ENCODE results near the gene CD164L2. TPM values are rescaled to one million over a fixed set of nuclear protein-coding genes. Genes with fewer than 3 reads are reported as not detected.

Gene CD164L2
- total RNA-seq, 1 donor from 2014 or later: not detected

DNA sequence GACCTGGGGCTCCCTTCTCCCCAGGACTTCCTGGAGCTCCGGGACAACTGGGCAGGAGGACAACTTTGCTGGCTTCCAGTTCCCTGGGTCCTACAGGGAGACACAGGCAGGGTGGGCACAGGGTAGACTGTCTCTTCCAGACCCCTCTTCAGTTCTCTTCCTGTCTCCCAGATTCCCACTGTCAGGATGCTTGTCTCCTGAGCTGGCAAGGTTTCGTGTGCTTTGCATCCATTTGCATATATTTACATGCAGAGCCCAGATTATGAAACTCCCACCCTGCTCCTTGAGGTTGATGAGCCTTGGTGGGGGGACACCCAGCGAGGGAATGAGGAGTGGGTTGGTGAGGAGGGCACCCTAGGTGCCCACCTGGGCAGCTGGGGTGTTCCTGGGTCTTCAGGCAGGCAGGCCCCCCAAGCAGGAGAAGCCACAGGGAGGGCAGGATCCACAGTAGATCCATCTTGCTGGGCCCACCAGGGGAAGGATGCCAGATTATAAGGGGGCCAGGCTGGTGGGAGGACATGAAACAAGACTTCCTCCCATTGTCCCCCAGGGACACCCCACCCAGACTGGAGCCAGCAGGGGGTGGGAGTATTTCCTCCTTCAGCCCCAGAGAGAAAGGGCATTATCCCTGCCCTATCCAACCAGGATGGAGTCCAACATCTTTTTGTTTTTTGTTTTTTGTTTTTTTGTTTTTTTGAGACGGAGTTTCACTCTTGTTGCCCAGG is 8.6 kb downstream of the CD164L2 start, which contains the start of gene FCN3:
Gene FCN3, minus strand, starts transcription at position 463 of the 725 bp plus-strand sequence. Its CDS starts 6 bp downstream, at position 457.
- Mint-ChIP-seq H3K36me3 (ENCODE audit: unreplicated experiment) (no peaks in the 10 kb centered on the region), H3K9me3 (ENCODE audit: unreplicated experiment) (peaks cover 3% of the 10 kb centered on the region), H3K4me1 (ENCODE audit: low read depth, unreplicated experiment) (peaks cover 4% of the 10 kb centered on the region), H3K27ac (ENCODE audit: unreplicated experiment) (no peak within 1 kb of the TSS), H3K4me3 (ENCODE audit: unreplicated experiment) (no peak within 1 kb of the TSS), H3K27me3 (ENCODE audit: unreplicated experiment) (peaks cover 4% of the 10 kb centered on the region)
- DNase-seq: no peak
- TF ChIP-seq, protein P1, sequence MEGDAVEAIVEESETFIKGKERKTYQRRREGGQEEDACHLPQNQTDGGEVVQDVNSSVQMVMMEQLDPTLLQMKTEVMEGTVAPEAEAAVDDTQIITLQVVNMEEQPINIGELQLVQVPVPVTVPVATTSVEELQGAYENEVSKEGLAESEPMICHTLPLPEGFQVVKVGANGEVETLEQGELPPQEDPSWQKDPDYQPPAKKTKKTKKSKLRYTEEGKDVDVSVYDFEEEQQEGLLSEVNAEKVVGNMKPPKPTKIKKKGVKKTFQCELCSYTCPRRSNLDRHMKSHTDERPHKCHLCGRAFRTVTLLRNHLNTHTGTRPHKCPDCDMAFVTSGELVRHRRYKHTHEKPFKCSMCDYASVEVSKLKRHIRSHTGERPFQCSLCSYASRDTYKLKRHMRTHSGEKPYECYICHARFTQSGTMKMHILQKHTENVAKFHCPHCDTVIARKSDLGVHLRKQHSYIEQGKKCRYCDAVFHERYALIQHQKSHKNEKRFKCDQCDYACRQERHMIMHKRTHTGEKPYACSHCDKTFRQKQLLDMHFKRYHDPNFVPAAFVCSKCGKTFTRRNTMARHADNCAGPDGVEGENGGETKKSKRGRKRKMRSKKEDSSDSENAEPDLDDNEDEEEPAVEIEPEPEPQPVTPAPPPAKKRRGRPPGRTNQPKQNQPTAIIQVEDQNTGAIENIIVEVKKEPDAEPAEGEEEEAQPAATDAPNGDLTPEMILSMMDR (IDR thresholded peaks at IDR 0.05; ENCODE audit: partially characterized antibody, unreplicated experiment): no peak

DNA sequence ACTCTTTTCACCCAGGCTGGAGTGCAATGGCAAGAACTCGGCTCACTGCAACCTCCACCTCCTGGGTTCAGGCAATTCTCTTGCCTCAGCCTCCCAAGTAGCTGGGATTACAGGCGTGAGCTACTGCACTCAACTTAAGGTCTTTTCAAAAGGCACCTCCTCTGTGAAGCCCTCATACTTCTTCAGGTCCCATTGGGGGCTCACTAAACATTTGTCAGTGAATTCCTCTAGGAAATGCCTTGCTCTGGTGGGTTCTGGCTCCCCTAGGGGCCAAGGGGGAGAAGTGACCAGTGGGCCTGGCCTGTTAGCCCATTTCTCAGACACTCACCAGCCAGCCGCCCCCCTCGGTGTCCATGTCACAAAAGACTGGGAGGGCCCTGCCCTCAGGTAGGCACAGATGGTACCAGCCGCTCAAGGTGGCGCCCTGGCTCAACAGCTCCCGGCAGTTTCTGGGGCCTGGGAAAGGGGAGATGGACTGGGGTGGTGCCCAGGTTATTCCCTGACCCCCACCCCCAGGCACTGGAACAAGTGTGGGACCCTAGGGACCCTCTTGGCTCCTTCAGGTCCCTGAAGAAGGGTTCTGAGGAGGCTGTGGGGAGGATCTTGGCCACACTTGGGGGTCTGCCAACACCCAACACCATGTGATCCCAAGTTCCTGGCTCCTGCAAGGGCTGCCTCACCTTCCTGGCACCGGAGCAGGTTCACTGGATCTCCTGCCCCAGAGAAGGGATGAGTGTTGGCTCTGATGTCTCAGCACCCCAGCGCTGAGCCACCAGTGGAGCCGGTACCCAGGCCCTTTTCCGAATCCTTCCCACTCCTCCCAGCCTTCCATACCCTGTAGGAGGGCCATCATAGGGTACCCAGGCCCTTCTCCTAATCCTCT is 10.1 kb downstream of the CD164L2 start:
- H3K27me3 Mint-ChIP-seq (ENCODE audit: unreplicated experiment): peaks cover 4% of the 10 kb centered on the region
- no peak for DNase-seq

DNA sequence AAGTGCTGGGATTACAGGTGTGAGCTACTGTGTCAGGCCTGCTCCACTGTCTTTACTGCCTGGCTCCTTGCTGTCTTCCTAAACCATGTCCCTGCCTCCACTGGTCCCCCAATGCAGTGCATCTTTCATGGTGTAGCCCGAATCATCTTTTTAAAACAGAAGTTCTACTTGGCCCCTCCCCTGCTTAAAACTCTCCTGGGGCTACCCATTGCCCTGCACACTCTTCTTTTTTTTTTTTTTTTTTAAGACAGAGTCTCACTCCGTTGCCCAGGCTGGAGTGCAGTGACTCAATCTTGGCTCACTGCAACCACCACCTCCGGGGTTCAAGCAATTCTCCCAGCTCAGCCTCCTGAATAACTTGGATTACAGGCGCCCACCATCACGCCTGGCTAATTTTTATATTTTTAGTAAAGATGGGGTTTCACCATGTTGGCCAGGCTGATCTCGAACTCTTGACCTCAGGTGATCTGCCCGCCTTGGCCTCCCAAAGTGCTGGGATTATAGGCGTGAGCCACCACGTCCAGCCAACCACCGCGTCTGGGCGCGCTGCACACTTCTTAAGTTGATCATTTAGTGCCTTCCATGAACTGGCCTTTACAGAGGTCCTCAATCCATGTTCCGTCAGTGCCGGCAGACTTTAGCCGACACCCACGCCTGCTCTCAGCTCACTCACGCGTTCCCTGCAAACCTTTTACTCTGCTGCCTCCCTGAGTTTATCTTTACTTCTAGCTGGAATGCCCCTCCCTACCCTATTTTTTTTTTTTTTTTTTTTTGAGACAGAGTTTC is 10.9 kb downstream of the CD164L2 start:
- DNase-seq: no peak
- Mint-ChIP-seq H3K4me1 (ENCODE audit: low read depth, unreplicated experiment) (peaks cover 2% of the 10 kb centered on the region), H3K9me3 (ENCODE audit: unreplicated experiment) (no peaks in the 10 kb centered on the region), H3K27me3 (ENCODE audit: unreplicated experiment) (peaks cover 4% of the 10 kb centered on the region), H3K4me3 (ENCODE audit: unreplicated experiment) (no peak overlapping the region), H3K36me3 (ENCODE audit: unreplicated experiment) (no peaks in the 10 kb centered on the region), H3K27ac (ENCODE audit: unreplicated experiment) (no peak overlapping the region)
- TF ChIP-seq, protein P1 (IDR thresholded peaks at IDR 0.05; ENCODE audit: partially characterized antibody, unreplicated experiment): no peak

More for the DNA sequence above, 10.1 kb downstream of the CD164L2 start:
- H3K4me3 Mint-ChIP-seq (ENCODE audit: unreplicated experiment): no peak overlapping the region
- TF ChIP-seq, protein P1 (IDR thresholded peaks at IDR 0.05; ENCODE audit: partially characterized antibody, unreplicated experiment): peak; percentile 43
- H3K27ac Mint-ChIP-seq (ENCODE audit: unreplicated experiment): no peak overlapping the region
- H3K36me3 Mint-ChIP-seq (ENCODE audit: unreplicated experiment): no peaks in the 10 kb centered on the region
- H3K4me1 Mint-ChIP-seq (ENCODE audit: low read depth, unreplicated experiment): peaks cover 4% of the 10 kb centered on the region
- peaks cover 3% of the 10 kb centered on the region for H3K9me3 Mint-ChIP-seq (ENCODE audit: unreplicated experiment)

DNA sequence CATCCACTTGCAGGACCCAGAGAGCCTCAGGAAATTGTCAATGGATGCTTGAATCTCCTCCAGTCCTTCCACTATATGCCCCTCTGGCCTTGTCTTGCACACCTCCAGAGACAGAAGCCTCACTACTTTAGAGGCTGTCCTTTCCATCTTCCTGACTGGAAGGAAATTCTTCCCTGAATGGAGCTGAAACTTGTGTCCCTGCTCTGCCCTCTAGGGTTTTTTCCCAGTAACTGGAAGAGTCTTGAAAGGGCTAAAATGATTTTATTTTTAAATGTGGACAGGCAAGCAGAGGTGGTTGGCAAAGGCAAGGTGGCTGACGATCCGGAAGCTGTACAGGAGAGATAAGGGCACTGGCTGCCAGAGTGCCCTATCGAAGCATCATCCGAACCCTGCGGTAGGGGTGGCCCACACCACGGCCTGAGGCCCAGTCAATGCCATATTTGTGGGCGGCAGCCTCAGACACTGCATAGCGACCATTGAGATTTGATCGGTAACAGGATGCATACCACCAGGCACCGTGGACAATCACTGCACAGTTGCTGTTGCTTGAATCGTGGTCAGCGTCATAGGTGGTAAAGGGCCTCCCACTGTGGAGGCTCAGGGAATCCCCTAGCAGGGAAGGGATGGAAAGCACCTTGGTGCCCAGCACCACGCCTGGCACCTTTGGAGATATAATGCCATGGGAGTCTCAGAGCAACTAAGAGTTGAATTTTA is 14.1 kb downstream of the CD164L2 start:
- H3K9me3 Mint-ChIP-seq (ENCODE audit: unreplicated experiment): no peaks in the 10 kb centered on the region
- no peak overlapping the region for H3K27ac Mint-ChIP-seq (ENCODE audit: unreplicated experiment)
- no peaks in the 10 kb centered on the region for H3K36me3 Mint-ChIP-seq (ENCODE audit: unreplicated experiment)
- H3K4me3 Mint-ChIP-seq (ENCODE audit: unreplicated experiment): no peak overlapping the region
- peaks cover 8% of the 10 kb centered on the region for H3K4me1 Mint-ChIP-seq (ENCODE audit: low read depth, unreplicated experiment)
- DNase-seq: no peak
- TF ChIP-seq, protein P1 (IDR thresholded peaks at IDR 0.05; ENCODE audit: partially characterized antibody, unreplicated experiment): no peak
- peaks cover 6% of the 10 kb centered on the region for H3K27me3 Mint-ChIP-seq (ENCODE audit: unreplicated experiment)

Data from glutamatergic neuron (in vitro differentiated cells).